ENCODE results near the gene DSCAM.

Gene DSCAM

DNA sequence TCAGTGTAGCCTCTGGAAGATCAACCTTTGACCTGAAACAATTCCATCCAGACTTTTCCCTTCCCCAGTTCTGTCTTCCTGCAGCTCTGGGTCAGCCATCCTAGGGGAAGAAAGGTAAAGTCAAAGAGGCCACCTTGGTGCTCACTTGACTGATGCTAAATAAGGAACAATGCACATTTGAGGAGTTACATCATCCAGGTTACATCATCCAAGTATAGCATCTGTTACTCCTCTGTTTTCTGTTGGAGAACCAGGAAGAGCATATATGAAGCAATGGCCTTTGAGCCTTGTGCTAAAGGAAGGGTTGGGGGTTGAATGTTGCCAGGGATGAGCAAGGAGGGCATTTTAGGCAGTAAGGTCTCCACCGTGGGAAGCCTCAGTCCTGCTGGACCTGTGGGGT is 3.1 kb upstream of the DSCAM start:
- Mint-ChIP-seq H3K27ac (no peak overlapping the region), H3K9me3 (no peaks in the 10 kb centered on the region), H3K27me3 (ENCODE audit: low read depth) (peaks cover 24% of the 10 kb centered on the region), H3K36me3 (ENCODE audit: low read depth) (no peaks in the 10 kb centered on the region), H3K4me3 (no peak overlapping the region), H3K4me1 (ENCODE audit: low read depth) (no peaks in the 10 kb centered on the region)
- DNase-seq (ENCODE audit: low spot score) = no peak

DNA sequence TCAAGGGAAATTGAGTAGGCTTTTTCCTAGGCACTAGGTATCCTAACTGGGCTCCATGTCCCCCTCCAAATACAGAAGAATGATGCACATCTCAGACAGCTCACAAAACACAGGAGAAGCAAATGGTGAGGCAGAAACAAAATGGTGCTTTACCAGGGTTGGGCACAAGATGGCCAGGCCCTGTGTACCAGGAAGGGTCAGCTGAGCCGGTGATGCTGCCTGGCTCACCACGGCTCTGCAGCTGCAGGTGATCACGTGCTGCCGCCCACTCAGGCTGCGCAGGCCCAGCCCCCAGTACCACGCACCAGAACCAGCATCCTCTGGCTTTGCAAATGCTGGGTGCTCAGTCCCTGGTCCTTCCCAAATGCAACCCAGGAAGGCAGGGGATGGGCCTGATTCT is 993 bp upstream of the DSCAM start:
- DNase-seq (ENCODE audit: low spot score) = no peak
- Mint-ChIP-seq H3K9me3 (no peaks in the 10 kb centered on the region), H3K4me3 (no peak overlapping the region), H3K36me3 (ENCODE audit: low read depth) (no peaks in the 10 kb centered on the region), H3K27me3 (ENCODE audit: low read depth) (peaks cover 28% of the 10 kb centered on the region), H3K4me1 (ENCODE audit: low read depth) (no peaks in the 10 kb centered on the region), H3K27ac (no peak overlapping the region)

DNA sequence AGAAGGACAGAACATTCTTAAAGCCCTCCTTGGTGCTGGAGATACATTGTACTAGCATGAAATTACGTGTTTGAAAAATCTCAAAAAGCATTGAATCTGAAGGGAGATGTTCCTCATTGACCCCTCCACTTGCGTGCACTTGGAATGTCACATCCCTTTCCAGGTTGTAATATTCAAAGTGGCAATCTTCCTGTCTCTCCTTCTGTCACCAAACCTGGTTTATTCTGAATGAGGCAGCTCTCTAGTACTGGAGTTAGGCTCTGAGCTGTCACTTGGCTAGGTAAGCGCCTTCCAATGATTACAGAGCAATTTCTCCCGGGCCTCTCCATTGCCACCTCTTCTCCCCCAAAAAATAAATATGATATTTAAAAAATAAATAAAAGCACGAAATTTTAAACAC is 855 bp downstream of the DSCAM start:
- Mint-ChIP-seq H3K27ac (no peak overlapping the region), H3K4me1 (ENCODE audit: low read depth) (no peaks in the 10 kb centered on the region), H3K36me3 (ENCODE audit: low read depth) (no peaks in the 10 kb centered on the region), H3K9me3 (no peaks in the 10 kb centered on the region), H3K27me3 (ENCODE audit: low read depth) (peaks cover 39% of the 10 kb centered on the region), H3K4me3 (no peak overlapping the region)
- no peak for DNase-seq (ENCODE audit: low spot score)

DNA sequence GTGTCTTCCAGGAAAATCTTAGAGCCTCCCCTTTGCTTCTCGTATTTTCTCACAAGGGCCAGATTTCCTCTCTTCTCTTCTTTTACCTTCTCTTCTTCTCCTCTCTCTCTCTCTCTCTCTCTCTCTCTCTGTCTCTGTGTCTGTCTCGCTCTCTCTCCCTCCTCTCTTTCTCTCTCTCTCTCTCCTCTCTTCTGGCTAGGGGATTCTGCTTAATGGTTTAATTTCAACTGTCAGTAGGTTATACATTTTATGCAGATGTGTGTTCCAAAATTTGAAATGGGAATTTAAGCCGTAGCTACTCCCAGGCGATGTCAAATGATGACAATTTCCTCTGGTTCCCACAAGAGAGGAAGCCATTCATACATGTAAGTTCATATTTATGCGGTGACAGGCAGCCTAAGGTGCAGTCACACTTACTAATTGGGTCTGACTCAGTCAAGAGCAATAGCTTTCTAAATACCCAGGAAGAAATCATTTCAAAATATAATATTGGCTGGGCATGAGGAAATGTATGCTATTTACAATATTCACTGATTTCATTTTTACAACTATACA is 1.4 kb downstream of the DSCAM start:
- H3K9me3 Mint-ChIP-seq = no peaks in the 10 kb centered on the region
- H3K4me3 Mint-ChIP-seq = no peak overlapping the region
- no peak overlapping the region for H3K27ac Mint-ChIP-seq
- no peaks in the 10 kb centered on the region for H3K4me1 Mint-ChIP-seq (ENCODE audit: low read depth)
- H3K27me3 Mint-ChIP-seq (ENCODE audit: low read depth) = peaks cover 45% of the 10 kb centered on the region
- no peaks in the 10 kb centered on the region for H3K36me3 Mint-ChIP-seq (ENCODE audit: low read depth)
- DNase-seq (ENCODE audit: low spot score) = no peak

DNA sequence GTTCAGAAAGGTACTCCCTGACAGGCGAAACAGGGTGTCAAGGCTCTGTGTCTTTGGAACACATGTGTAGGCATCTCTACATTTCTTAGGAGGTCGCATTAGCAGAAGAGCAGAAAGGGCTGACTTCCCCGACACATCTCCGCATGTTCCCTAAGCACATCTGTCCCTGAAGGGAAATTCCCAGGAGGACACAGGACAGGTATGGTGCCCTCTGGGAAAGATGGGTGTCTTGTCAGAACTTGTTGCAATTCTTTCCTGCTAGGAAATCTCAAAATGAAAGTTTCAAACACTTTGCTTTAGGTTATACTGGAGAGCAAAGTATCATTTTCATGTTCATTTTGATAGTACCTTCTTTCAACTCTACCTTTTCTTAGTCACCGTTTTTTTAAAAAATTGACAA is 2.0 kb downstream of the DSCAM start:
- no peaks in the 10 kb centered on the region for H3K9me3 Mint-ChIP-seq
- H3K27me3 Mint-ChIP-seq (ENCODE audit: low read depth) = peaks cover 51% of the 10 kb centered on the region
- H3K4me1 Mint-ChIP-seq (ENCODE audit: low read depth) = no peaks in the 10 kb centered on the region
- H3K36me3 Mint-ChIP-seq (ENCODE audit: low read depth) = no peaks in the 10 kb centered on the region
- H3K4me3 Mint-ChIP-seq = no peak overlapping the region
- no peak overlapping the region for H3K27ac Mint-ChIP-seq
- DNase-seq (ENCODE audit: low spot score) = no peak

DNA sequence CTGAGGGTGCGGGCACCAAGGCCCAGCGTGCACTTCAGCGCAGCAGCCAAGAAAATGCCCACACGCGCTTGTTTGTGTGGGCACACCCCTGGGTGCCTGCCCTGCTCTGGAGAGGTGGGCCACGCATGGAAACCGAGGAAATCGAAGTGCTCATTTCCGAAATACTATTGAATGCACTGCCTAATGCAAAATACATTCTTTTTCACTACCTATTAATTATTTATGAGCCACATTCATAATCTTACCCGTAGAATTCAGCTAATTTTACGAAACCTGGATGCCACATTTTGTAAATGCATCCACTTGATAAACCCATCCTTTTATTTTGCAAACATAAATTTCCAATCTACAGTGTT is 4.8 kb downstream of the DSCAM start:
- peaks cover 42% of the 10 kb centered on the region for H3K27me3 Mint-ChIP-seq (ENCODE audit: low read depth)
- no peaks in the 10 kb centered on the region for H3K36me3 Mint-ChIP-seq (ENCODE audit: low read depth)
- no peaks in the 10 kb centered on the region for H3K4me1 Mint-ChIP-seq (ENCODE audit: low read depth)
- DNase-seq (ENCODE audit: low spot score) = no peak
- H3K4me3 Mint-ChIP-seq = no peak overlapping the region
- H3K27ac Mint-ChIP-seq = no peak overlapping the region
- H3K9me3 Mint-ChIP-seq = no peaks in the 10 kb centered on the region

DNA sequence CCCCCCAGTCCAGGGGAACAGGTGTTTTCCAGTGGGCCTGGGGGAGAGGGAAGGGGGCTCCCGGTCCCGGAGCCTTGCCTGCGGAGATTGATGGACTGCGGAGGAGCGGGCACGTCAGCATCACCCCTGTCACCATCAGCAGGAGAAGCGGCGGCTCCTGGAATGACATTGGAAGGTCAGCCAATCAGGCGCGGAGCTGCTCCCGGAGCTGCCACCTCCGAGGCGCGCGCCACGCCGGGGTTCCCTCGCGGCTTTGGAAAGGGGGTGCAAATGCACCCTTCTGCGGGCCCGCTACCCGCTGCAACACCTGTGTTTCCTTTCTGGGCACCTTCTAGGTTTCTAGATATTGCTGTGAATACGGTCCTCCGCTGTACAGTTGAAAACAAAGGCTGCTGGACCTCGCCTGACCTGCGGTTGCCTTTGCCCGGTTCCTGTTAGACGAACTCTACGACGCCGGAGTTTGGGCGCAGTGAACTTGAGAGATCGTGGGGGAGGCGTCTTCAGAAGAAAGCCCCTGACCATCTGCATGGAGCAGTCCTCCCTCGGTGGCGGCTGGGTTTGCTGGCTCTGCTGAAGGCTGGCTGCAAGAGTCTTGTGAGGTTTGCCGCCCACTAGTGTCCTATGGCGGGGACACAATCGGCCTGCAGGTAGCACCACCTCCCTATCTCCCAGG is 5.3 kb downstream of the DSCAM start:
- Mint-ChIP-seq H3K4me3 (no peak overlapping the region), H3K9me3 (no peaks in the 10 kb centered on the region), H3K36me3 (ENCODE audit: low read depth) (no peaks in the 10 kb centered on the region), H3K4me1 (ENCODE audit: low read depth) (no peaks in the 10 kb centered on the region), H3K27me3 (ENCODE audit: low read depth) (peaks cover 40% of the 10 kb centered on the region), H3K27ac (no peak overlapping the region)
- DNase-seq (ENCODE audit: low spot score) = no peak

DNA sequence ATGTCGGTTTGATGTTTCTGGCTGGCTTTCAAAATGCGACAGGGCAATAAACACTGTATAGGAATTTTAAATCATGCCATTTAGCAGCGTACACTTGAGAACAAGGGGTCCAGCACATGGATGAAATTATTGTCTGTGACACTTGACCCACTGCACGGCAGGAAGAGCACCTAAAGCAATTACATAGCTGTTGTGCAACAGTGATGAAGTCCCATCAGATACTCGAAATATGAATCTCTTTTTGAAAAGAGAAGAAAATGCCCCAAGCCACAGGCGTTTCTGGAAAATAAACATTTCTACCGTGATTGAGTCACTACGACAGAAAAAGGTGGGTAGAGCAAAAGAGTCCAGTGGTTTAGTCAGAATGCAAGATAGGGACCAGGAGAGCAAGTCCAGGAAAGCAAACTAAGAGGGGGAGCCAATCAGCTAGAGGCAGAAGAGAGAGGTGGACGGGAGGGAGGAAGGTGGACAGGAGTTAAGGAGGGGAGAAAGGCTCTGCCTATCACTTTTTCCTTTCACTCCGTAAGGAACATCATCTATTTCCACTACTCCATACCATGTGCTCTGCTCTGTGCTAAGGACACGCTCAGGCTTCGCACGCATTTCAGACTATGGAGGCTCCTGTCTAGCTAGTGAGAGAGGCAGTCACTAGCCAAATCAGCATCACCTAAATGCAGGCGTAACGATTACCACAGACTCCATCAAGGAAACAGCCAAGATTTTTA is 6.4 kb downstream of the DSCAM start:
- no peaks in the 10 kb centered on the region for H3K36me3 Mint-ChIP-seq (ENCODE audit: low read depth)
- H3K9me3 Mint-ChIP-seq = no peaks in the 10 kb centered on the region
- DNase-seq (ENCODE audit: low spot score) = no peak
- no peaks in the 10 kb centered on the region for H3K4me1 Mint-ChIP-seq (ENCODE audit: low read depth)
- H3K27me3 Mint-ChIP-seq (ENCODE audit: low read depth) = peaks cover 35% of the 10 kb centered on the region
- no peak overlapping the region for H3K4me3 Mint-ChIP-seq
- no peak overlapping the region for H3K27ac Mint-ChIP-seq

DNA sequence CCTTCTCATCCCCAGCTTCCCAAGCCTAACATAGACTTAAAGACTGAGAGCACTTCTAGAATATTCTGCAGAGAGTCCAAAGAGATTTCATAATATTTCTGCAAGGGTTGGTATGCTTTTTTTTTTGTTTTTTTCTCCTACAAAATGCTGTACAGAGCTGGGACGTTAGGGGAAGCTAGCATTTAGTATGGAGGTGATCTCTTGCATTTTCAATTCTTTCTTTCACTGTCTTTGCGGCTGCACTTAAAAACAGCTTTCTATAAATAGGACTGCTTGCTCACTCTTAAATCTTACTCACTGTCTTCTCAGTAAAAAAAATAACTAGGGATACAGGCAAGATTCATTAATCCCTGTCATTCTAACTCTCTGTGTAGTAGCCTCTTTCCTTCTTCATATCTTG is 7.4 kb downstream of the DSCAM start:
- Mint-ChIP-seq H3K27me3 (ENCODE audit: low read depth) (peaks cover 26% of the 10 kb centered on the region), H3K36me3 (ENCODE audit: low read depth) (no peaks in the 10 kb centered on the region), H3K27ac (no peak overlapping the region), H3K4me1 (ENCODE audit: low read depth) (no peaks in the 10 kb centered on the region), H3K9me3 (no peaks in the 10 kb centered on the region), H3K4me3 (no peak overlapping the region)
- no peak for DNase-seq (ENCODE audit: low spot score)

DNA sequence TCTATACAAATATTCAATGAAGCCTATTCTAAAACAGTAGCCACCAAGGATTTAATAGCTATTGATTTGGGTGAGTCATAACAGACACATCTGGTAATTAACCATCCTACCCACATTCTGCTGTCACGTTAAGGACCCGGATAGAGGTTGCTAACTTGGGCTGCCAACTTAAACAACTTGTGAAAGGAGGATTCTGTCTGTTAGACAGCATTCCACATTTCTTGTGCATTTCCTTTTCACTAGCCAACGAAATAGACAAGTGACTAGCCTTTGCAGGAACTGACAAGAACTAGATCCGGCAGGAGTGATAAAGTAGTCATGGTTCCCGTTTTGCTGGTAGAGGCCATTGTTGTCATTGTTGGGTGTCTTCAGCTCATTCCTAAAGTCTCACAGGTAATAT is 9.5 kb downstream of the DSCAM start:
- H3K27me3 Mint-ChIP-seq (ENCODE audit: low read depth) = peaks cover 25% of the 10 kb centered on the region
- H3K9me3 Mint-ChIP-seq = no peaks in the 10 kb centered on the region
- no peak for DNase-seq (ENCODE audit: low spot score)
- H3K27ac Mint-ChIP-seq = no peak overlapping the region
- H3K36me3 Mint-ChIP-seq (ENCODE audit: low read depth) = no peaks in the 10 kb centered on the region
- no peaks in the 10 kb centered on the region for H3K4me1 Mint-ChIP-seq (ENCODE audit: low read depth)
- no peak overlapping the region for H3K4me3 Mint-ChIP-seq

DNA sequence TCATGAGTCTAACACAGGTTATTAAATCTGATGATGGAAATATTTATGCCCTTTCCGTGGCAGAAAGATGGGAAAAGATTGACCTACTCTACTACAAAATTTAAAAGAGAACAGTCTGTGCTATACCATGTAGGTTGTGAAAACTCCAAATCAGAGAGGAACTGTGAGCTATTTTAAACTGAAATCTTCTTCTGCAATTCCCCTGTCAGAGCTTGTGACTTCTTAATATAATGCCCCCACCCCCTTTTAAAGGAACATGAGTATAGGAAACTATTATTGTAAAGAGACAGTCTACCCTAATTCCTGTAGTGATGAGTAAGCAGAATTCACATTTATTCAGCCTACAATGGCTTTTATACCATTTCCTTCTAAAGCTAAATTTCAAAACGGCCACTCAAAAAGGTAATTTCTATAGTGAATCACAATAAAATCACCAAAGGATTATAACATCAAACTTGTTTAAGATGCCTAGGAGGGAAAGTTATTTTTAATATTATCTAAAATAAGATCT is 11.7 kb downstream of the DSCAM start:
- H3K27ac Mint-ChIP-seq = no peak overlapping the region
- no peaks in the 10 kb centered on the region for H3K4me1 Mint-ChIP-seq (ENCODE audit: low read depth)
- DNase-seq (ENCODE audit: low spot score) = no peak
- no peaks in the 10 kb centered on the region for H3K9me3 Mint-ChIP-seq
- H3K36me3 Mint-ChIP-seq (ENCODE audit: low read depth) = no peaks in the 10 kb centered on the region
- peaks cover 6% of the 10 kb centered on the region for H3K27me3 Mint-ChIP-seq (ENCODE audit: low read depth)
- H3K4me3 Mint-ChIP-seq = no peak overlapping the region

DNA sequence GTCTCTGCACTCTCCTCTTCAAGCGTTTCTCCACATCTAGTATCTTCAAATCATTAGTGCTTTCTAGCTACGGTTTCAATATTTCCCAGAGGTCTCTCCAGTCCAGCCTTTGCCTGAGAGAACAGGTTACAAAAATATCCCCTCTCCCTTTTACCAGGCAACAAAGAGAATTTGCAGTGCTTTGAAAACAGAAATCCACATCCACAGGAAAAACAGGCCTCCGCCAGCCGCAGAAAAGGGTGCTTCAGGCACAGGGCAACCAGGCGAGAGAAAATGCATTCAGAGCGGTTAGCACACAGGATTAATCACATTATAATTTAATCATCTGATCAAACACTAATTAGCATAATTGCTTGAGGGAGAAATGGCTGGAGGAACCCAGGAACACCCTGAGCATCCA is 13.8 kb downstream of the DSCAM start:
- H3K36me3 Mint-ChIP-seq (ENCODE audit: low read depth) = no peaks in the 10 kb centered on the region
- DNase-seq (ENCODE audit: low spot score) = no peak
- H3K4me1 Mint-ChIP-seq (ENCODE audit: low read depth) = no peaks in the 10 kb centered on the region
- H3K27ac Mint-ChIP-seq = no peak overlapping the region
- H3K27me3 Mint-ChIP-seq (ENCODE audit: low read depth) = no peaks in the 10 kb centered on the region
- H3K4me3 Mint-ChIP-seq = no peak overlapping the region
- H3K9me3 Mint-ChIP-seq = peaks cover 6% of the 10 kb centered on the region

DNA sequence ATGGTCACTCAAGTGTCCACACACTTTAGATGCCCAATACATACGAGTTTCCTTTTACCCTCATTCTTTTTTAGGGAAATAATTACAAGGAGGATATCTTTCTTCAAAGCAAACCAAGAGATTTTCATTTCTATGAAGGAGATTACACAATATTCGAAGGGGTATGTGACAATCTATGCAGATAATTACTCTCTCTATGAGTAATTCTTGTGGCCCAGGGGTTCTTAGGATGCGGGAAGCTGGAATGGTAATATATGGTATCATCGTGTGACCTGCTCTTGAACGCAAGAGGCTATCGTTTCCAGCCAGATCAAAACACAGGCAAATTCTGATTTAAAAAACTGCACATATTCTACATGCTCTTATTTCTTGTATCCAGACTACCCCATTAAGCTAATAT is 14.6 kb downstream of the DSCAM start:
- H3K27ac Mint-ChIP-seq = no peak overlapping the region
- no peak for DNase-seq (ENCODE audit: low spot score)
- no peaks in the 10 kb centered on the region for H3K27me3 Mint-ChIP-seq (ENCODE audit: low read depth)
- H3K4me1 Mint-ChIP-seq (ENCODE audit: low read depth) = no peaks in the 10 kb centered on the region
- peaks cover 10% of the 10 kb centered on the region for H3K9me3 Mint-ChIP-seq
- H3K4me3 Mint-ChIP-seq = no peak overlapping the region
- no peaks in the 10 kb centered on the region for H3K36me3 Mint-ChIP-seq (ENCODE audit: low read depth)

DNA sequence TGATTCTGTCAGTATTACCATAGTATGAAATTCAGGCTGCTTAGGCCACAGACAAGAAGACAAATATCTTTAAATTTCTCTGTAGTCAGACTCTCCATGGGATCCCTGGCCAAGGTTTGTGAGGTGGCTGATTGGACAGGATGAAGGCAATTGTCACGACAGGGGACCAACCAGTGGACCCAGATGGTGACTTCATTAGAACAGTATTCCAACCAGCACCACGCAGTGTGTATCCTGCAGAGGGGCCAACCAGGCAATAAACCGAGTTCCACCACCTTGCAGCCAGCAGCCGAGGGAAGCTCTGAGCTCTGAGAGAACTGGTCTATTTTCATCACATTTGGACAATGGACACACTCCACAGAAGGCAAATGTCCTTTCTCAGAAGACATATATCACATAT is 16.1 kb downstream of the DSCAM start:
- Mint-ChIP-seq H3K27ac (no peak overlapping the region), H3K4me1 (ENCODE audit: low read depth) (no peaks in the 10 kb centered on the region), H3K27me3 (ENCODE audit: low read depth) (no peaks in the 10 kb centered on the region), H3K9me3 (peaks cover 20% of the 10 kb centered on the region), H3K36me3 (ENCODE audit: low read depth) (no peaks in the 10 kb centered on the region), H3K4me3 (no peak overlapping the region)
- no peak for DNase-seq (ENCODE audit: low spot score)

Data from T-helper 2 cell treated with Interferon-gamma antibody and Interleukin-4, amounts not matched to agents 5 μg/mL and 100 μg/mL, for 36 hours (primary cell).